Body of pancreas (tissue), 4 donors: Measurements from ENCODE around the gene RNASE11.

Source experiments
- CTCF ChIP-seq, 7 experiments: fragments of 450-650 bp in 4 of 7; fragments of 200-600 bp in 3 of 7; sonication (generic) in 3 of 7; IDR thresholded peaks; one replicate each; pipeline ENCODE4 v1.5.1; 2016 to 2019; ENCODE audit warnings: antibody characterized with exemption in 7 of 7
- POLR2A ChIP-seq, 3 donors: fragments of 450-650 bp; IDR thresholded peaks; one replicate each; pipeline ENCODE4 v1.6.1; 2016; ENCODE audit warnings: antibody characterized with exemption in 3 of 3, mild to moderate bottlenecking in 2 of 3

GRCh38 chr14:20624495-20625070 is 36.8 kb upstream of the RNASE11 start:
- TF ChIP-seq CTCF (IDR thresholded peaks at IDR 0.05), result no peak
- no peak for TF ChIP-seq POLR2A (IDR thresholded peaks at IDR 0.05)
